Measurements from ENCODE around the gene ALOX5AP. TPM values are rescaled to one million over a fixed set of nuclear protein-coding genes. Genes with fewer than 3 reads are reported as not detected.

Gene ALOX5AP
- polyA plus RNA-seq, 1 experiment: 0.11 TPM

DNA sequence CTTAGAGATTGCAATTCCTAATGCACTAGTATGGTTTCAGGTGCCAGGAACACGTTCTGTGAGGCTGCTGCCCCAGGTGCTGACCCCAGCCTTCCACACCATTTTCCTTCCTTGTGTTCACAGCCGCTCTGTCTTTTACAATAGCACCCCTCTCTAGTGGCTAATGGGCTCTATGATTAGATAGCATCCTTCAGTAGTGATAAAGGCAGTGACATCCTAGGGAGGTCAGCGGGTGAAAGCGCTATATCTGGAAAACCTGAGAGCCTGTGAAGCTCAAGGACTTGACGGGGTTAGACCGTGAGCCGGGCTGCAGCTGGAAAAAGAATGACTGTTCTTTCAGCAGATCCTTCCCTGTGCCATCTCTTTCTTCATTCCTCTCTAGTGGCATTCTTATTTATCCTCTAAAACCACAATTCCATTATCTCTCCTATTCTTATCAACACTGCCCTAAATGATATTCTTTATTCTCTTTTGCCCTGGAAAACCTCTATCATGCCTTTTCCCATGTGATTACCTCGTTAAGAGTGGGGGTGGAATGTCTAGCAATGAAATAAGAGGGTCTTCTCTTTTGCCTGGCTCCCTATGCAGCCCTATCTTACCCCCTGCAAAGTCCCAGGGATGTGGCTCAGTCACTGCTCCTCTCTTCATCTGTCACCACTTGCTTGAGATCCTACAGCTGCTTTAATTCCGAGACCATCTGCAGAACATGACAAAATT, 21.8 kb downstream of the ALOX5AP start:
- DNase-seq (ENCODE audit: low read depth): no peak
- ChIA-PET POLR2A (no interaction called here), CTCF (interaction anchor here (1.2 kb wide), 1 partner anchor 11 kb away, joined by 3 read pairs; no protein-coding TSS in a partner anchor)
- H3K27me3 ChIP-seq (ENCODE audit: control insufficient read depth, insufficient read depth, low read length): peaks cover 10% of the 10 kb centered on the region
- H3K4me3 ChIP-seq (ENCODE audit: low read depth, low read length): no peak overlapping the region
- TF ChIP-seq CTCF (IDR thresholded peaks at IDR 0.05; ENCODE audit: insufficient read depth, low read depth, low read length): no peak
- H3K36me3 ChIP-seq (ENCODE audit: control insufficient read depth, insufficient read depth, low read length): no peaks in the 10 kb centered on the region

- no peak for TF ChIP-seq CTCF (IDR thresholded peaks at IDR 0.05; ENCODE audit: insufficient read depth, low read depth, low read length)
- Histone ChIP-seq H3K36me3 (ENCODE audit: control insufficient read depth, insufficient read depth, low read length) (no peaks in the 10 kb centered on the region), H3K4me3 (ENCODE audit: low read depth, low read length) (no peak overlapping the region), H3K27me3 (ENCODE audit: control insufficient read depth, insufficient read depth, low read length) (peaks cover 10% of the 10 kb centered on the region)
- ChIA-PET POLR2A (interaction anchor here (0.7 kb wide), 1 partner anchor 60 kb away, joined by 9 read pairs; no protein-coding TSS in a partner anchor), CTCF (no interaction called here)
- DNase-seq (ENCODE audit: low read depth): no peak
These were observed 24.4 kb downstream of the ALOX5AP start for GRCh38 chr13:30759748-30760147.

DNA sequence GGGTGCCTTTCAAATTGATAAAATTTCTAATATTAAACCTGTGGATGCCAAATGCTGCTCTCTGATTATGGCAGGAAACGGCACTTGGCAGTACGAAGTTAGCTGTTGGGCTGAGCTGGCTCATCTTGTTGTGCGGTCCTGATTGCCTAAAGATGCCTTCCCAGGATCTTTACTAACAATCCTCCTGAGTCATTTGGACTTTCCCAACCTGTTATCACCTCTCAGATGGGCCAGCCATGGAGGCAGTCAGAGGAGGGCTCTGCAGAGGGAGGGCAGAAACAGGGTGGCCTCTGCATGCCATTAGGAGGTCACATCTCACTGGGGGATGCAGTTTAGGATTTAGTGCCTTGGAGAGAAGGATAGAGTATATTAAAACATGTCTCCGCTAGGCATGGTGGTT, 27.3 kb downstream of the ALOX5AP start:
- DNase-seq (ENCODE audit: low read depth): no peak
- ChIA-PET POLR2A (no interaction called here), CTCF (interaction anchor here (1.1 kb wide), 1 partner anchor 30 kb away, joined by 3 read pairs; no protein-coding TSS in a partner anchor)
- no peak for TF ChIP-seq CTCF (IDR thresholded peaks at IDR 0.05; ENCODE audit: insufficient read depth, low read depth, low read length)
- Histone ChIP-seq H3K36me3 (ENCODE audit: control insufficient read depth, insufficient read depth, low read length) (no peaks in the 10 kb centered on the region), H3K4me3 (ENCODE audit: low read depth, low read length) (no peak overlapping the region), H3K27me3 (ENCODE audit: control insufficient read depth, insufficient read depth, low read length) (peaks cover 2% of the 10 kb centered on the region)

GRCh38 chr13:30763786-30764413, 28.6 kb downstream of the ALOX5AP start:
- POLR2A ChIA-PET: no interaction called here
- Histone ChIP-seq H3K4me3 (ENCODE audit: low read depth, low read length) (no peak overlapping the region), H3K27me3 (ENCODE audit: control insufficient read depth, insufficient read depth, low read length) (no peaks in the 10 kb centered on the region), H3K36me3 (ENCODE audit: control insufficient read depth, insufficient read depth, low read length) (no peaks in the 10 kb centered on the region)
- no peak for DNase-seq (ENCODE audit: low read depth)
- CTCF ChIA-PET: interaction anchor here (1.5 kb wide), 1 partner anchor 9 kb away, joined by 4 read pairs; no protein-coding TSS in a partner anchor
- TF ChIP-seq CTCF (IDR thresholded peaks at IDR 0.05; ENCODE audit: insufficient read depth, low read depth, low read length): no peak

GRCh38 chr13:30766231-30766630, 30.9 kb downstream of the ALOX5AP start:
- H3K27me3 ChIP-seq (ENCODE audit: control insufficient read depth, insufficient read depth, low read length): no peaks in the 10 kb centered on the region

More at GRCh38 chr13:30766231-30766630, 30.9 kb downstream of the ALOX5AP start:
- no peaks in the 10 kb centered on the region for H3K36me3 ChIP-seq (ENCODE audit: control insufficient read depth, insufficient read depth, low read length)
- TF ChIP-seq CTCF (IDR thresholded peaks at IDR 0.05; ENCODE audit: insufficient read depth, low read depth, low read length): no peak
- H3K4me3 ChIP-seq (ENCODE audit: low read depth, low read length): no peak overlapping the region
- DNase-seq (ENCODE audit: low read depth): no peak
- CTCF ChIA-PET: interaction anchor here (1.4 kb wide), 1 partner anchor 9 kb away, joined by 4 read pairs; no protein-coding TSS in a partner anchor
- POLR2A ChIA-PET: no interaction called here
